HG03378 (cell line): ENCODE data around the gene ZNF669.

Experiments used
- ATAC-seq: cut with Tn5 transposase; IDR thresholded peaks from one replicate; pipeline ENCODE4 v1.9.1; 2021; ENCODE audit warnings: mild to moderate bottlenecking, moderate library complexity; ENCODE audit not compliant: unreplicated experiment

Gene ZNF669

GRCh38 chr1:247077213-247077612, 26.9 kb downstream of the ZNF669 start:
- ATAC-seq = no peak

GRCh38 chr1:247070645-247071044, 33.5 kb downstream of the ZNF669 start:
- no peak for ATAC-seq

- ATAC-seq = no peak
These were observed 39.9 kb downstream of the ZNF669 start for GRCh38 chr1:247064304-247064703.

GRCh38 chr1:247060771-247061170, 43.4 kb downstream of the ZNF669 start:
- no peak for ATAC-seq

- no peak for ATAC-seq
These were observed 48.1 kb downstream of the ZNF669 start for GRCh38 chr1:247056071-247056470.

GRCh38 chr1:247054992-247055415, 49.2 kb downstream of the ZNF669 start:
- no peak for ATAC-seq
